GM19468 (cell line): ENCODE data around the gene MYBL2.
"Not testable (repeated sequence)": the region's sequence is repeated elsewhere in the genome, so short reads cannot be mapped to it uniquely, and the experiment has no call there.

Experiments used
- ATAC-seq: cut with Tn5 transposase; IDR thresholded peaks from one replicate; pipeline ENCODE4 v1.9.1; 2021; ENCODE audit warnings: mild to moderate bottlenecking, moderate library complexity, moderate number of reproducible peaks; ENCODE audit not compliant: unreplicated experiment; ENCODE audit errors: extremely low read depth

Gene MYBL2

GRCh38 chr20:43746344-43747137 lies 79.6 kb downstream of the MYBL2 start:
- no peak for ATAC-seq

DNA sequence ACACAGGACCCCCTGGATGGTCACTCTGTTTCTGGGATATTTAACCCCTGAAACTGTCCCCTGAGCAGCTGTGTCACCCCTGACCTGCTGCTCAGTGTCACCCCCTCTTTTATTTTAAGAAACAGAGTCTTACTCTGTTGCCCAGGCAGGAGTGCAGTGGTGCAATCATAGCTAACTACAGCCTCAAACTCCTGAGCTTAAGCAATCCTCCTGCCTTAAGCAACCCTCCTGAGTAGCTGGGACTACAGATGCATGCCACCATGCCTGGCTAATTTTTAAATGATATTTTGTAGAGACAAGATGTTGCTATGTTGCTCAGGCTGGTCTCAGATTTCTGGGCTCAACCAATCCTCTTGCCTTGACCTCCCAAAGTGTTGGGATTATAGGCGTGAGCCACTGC lies 81.4 kb downstream of the MYBL2 start:
- ATAC-seq = no peak

DNA sequence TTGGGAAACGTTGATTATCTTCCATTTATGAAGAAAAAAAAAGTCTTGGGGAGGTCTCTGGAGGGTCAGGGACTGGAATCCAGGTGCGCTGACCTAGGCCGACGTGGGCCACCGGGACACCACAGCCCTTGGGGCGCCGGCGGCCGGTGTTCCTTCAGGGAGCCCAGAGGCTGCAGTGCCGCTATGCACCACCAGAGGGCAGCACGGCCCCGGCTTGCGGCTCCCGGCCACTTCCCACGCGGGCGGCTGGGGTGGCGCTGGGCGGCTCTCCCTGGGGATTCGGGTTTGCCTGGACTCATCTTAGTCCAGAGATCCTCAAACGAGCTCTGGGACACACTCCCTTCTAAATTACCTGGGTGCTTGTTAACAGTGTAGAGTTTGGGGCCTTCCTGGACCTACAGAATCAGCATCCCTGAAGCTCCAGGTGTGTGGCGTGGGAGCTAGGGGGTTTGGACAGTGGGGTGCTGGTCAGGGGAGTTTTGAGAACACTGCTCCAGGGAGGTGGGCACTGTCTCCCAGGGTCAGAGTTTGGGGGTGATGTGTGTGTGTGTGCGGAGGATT lies 82.9 kb downstream of the MYBL2 start:
- no peak for ATAC-seq

- no peak for ATAC-seq
These were observed 83.9 kb downstream of the MYBL2 start for GRCh38 chr20:43750774-43751166.

- peak; percentile 77 for ATAC-seq
These were observed 84.5 kb downstream of the MYBL2 start for GRCh38 chr20:43751167-43752050.

DNA sequence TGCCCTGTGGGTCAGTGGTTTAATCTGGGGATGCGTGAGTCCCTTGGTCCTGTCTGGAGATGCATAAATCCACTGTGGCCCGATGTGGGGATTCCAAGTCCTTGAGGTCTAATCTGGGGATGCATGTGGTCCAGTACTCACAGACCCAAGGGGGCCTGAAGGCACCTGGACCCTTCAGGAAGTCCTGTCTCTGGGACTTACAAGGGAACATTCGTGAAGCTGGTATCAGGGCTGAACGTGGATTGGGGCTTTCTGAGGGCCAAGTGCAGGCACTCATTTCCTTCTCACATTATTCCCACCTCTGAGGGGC lies 85.1 kb downstream of the MYBL2 start:
- ATAC-seq = no peak

- ATAC-seq = no peak
These were observed 85.8 kb downstream of the MYBL2 start for GRCh38 chr20:43752561-43753301.

DNA sequence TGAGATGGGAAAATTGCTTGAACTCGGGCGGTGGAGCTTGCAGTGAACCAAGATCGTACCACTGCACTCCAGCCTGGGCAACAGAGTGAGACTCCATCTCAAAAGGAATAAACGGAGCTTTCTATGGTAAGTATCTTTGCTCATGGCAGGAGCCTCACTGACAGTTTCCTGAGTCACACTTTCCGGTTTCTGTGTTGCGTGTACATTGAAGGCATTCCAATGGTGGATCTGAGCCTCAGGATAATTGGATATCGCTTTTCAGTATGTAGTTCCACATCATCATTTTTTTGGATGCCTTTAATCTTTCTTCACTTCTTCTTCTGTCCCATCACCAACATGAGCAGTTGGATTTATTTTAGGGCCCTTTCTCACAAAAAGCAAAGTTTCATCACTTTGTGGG lies 88.5 kb downstream of the MYBL2 start:
- ATAC-seq = no peak

- no peak for ATAC-seq
These were observed 88.9 kb downstream of the MYBL2 start for GRCh38 chr20:43755851-43756250.

GRCh38 chr20:43757888-43758287 lies 91.0 kb downstream of the MYBL2 start:
- ATAC-seq = not testable (repeated sequence)

GRCh38 chr20:43761386-43762340 lies 94.7 kb downstream of the MYBL2 start:
- ATAC-seq = no peak

DNA sequence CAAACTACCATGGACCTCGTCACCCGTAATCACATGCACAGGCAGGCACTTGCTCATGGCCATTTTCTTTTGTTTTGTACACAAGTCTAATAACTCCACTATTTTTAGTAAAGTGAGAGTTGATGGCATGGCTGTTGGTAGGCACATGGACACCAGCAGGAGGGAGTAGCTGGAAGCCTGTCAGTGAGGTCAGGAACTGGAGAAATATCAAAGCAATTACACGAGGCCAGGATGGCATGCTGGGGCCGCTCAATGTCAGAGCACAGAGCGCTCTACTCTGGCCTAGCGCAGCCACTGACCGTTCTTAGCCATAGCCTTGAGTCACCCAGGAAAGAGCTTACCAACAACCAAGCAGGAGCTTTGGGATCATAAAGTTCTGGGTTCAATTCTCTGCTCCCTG lies 96.0 kb downstream of the MYBL2 start:
- no peak for ATAC-seq

DNA sequence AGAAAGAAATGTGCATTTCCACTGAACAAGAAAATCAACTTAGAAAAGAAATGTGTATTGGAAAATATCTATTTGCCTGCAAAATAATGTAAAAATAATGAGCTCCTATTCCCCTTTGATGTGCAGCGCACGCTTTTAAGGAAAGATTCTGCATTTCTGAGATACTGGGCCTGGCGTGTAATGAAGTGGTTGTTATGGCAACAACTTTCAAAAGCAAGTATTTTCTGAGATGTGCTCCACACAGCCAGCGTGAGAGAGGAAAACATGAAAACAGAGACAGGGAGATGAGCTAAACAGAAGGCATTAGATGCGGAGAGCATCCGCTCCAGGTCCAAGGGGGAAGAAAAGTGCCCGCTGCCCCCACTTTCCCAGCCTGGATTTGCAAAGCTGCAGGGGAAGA lies 99.0 kb downstream of the MYBL2 start:
- no peak for ATAC-seq
